ENCODE results near the gene C4orf36.
"Not testable (repeated sequence)": the region's sequence is repeated elsewhere in the genome, so short reads cannot be mapped to it uniquely, and the experiment has no call there.

Gene C4orf36

DNA sequence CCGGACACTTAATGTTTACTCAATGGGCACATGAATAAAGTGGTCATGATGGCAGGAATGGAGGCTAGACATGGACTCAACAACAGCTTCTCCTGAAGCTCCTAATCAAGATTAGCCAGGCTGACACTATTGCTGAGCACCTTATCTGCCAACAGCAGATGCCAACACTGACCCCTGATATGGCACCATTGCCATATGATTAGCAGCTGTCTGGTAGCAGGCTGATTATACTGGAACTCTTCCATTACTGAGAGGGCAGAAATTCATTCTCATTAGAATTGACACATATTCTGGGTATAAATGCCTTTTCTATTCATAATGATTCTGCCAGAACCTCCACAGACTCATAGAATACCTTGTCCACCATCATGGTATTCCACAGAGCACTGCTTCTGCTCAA lies 24.2 kb upstream of the C4orf36 start:
- peak; percentile 96 for DNase-seq

DNA sequence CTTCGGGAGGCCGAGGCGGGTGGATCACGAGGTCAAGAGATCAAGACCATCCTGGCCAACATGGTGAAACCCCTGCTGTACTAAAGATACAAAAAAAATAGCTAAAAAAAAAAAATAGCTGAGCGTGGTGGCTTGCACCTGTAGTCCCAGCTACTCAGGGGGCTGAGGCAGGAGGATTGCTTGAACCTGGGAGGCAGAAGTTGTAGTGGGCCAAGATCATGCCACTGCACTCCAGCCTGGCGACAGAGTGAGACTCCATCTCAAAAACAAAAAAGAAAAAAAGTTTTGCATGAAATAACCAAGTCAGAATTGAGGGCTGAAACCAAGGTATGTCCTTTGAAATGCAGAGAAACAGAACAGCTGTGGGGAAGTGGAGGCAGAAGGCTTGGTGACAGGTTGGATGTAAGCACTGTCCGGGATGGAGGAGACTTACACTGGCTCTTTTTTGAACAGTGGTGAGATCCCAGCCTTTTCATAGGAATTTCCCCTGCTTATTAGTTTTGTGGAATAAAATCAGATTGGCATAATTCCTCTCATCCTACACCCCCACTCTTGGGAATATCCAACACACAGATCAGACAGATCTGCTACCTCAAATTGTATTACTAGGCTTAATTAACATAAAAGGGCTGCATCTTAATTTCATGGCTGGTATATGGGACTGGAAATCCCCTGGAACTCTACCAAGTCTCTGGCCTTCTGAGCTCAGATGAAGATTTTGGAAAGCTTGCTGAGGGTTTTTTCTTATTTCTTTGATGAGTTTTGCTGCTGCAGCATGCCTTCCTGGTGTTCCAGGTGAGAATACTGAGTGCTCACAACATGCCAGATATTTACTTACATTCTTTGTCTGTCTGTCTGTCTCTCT lies 18.8 kb upstream of the C4orf36 start:
- DNase-seq, result no peak

DNA sequence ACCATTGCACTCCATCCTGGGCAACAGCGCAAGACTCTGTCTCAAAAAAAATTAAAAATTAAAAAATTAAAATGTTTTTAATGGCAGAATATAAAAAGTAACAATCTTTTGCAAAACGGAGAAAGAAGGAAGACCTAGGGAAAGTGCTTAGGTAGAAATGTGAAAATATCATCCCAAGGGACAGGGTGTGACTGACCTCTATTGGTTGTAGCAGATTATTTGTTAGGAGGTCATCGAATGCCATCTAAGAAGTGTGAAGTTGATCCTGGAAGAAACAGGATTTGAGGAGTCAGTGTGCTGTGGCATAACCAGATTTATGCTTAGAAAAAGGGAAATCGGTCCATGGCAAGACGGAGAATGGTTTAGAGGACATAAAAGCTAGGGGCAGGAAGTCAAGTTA lies 18.1 kb upstream of the C4orf36 start:
- DNase-seq, result no peak

DNA sequence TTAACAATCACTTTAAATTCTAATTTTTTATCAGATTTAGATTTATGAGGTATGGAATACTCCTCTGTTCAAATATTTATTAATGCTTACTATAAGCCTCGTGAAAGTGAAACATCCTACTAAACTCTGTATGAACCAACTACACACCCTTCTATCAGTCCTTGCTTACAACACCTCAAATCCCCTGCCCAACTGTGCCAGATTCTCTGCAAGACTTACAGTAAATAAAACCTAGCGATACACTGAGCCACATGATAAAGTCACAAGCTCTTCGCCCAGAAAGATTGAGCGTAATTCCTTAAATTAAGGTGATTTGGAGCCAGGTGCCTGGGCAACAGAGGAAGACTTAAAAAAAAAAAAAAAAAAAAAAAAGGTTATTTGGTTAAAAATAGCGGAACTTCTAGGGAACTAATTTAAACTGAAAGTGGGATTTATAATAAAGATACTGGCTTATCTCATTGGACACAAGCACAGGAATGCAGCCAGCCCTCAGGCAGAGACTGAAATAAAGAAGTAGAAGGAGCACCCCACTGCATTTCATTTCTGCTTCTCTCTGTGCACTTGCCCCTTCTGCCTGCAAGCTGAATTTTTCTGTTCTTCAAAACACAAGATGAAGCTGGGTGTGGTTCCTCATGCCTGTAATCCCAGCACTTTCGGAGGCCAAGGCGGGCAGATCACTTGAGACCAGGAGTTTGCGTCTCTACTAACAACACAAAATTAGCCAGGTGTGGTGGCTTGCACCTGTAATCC lies 17.5 kb upstream of the C4orf36 start:
- peak; percentile 80 for DNase-seq

DNA sequence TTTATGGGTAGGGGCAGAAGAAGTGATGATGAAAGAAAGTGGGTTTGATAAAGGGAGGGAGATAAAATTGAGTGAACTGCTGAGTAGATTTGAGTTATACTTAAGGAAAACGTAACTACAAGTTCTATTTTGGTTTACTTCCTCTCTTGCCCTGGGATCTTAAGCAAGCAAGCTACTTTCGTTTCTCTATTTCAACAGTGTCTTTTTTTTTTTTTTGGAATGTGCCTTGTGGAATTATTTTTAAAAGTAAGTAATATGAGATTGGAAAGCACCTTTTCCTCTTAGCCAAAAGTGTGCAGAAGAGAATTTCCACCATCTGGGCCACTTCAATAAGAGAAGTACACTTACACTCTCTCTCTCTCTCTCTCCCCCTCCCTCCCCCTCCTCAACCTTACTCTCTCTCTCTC lies 16.0 kb upstream of the C4orf36 start:
- peak; percentile 54 for DNase-seq

DNA sequence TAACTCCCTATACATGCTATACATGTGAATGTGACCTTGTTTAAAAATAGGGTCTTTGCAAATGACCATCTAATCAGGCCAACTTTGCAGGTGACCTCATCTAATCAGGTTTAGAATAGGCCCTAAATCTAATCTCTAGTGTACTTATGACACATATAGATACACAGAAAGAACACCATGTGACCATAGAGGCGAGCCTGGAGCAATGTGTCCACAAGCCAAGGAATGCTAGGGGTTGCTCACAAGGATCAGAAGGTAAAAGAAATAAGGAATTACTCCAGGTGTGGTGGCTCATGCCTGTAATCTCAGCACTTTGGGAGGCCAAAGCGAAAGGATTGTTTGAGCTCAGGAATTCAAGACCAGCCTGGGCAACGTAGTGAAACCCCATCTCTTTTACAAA lies 9.6 kb upstream of the C4orf36 start:
- DNase-seq, result no peak

DNA sequence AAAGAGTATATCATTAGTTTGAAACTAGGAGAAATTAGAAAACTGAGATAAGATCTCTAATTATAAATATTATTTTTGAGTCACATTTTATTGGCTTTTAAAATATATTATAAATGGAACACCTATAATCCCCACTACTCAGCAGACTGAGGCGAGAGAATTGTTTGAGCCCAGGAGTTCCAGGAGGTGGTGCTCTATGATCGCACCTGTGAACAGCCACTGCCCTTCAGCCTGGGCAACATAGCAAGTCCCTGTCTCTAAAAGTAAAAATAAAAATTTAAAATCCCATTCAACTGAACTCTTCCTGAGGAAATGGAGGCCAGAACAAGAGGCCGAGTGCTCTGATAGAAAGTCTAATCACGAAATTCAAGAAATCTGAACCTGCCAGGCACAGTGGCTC lies 6.3 kb upstream of the C4orf36 start:
- DNase-seq, result peak; percentile 56

DNA sequence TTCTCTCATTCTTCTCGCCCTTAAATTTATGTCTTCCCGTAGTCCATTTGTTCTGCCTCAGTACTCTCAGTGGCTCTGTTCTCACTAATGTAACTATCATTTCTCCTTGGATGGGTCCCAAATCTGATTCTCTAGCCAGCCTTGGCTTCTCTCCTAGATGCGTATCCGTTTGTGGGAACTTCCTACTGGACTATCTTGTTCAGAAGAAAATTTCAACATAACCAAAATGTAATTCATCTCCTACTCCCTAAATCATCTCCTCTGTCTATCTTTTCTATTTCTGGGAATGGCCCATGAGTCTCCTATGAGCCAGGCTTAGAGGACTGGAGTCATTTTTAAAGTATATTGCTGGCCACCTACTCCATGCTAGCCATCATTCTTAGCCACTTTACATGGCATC lies 4.4 kb upstream of the C4orf36 start:
- no peak for DNase-seq

DNA sequence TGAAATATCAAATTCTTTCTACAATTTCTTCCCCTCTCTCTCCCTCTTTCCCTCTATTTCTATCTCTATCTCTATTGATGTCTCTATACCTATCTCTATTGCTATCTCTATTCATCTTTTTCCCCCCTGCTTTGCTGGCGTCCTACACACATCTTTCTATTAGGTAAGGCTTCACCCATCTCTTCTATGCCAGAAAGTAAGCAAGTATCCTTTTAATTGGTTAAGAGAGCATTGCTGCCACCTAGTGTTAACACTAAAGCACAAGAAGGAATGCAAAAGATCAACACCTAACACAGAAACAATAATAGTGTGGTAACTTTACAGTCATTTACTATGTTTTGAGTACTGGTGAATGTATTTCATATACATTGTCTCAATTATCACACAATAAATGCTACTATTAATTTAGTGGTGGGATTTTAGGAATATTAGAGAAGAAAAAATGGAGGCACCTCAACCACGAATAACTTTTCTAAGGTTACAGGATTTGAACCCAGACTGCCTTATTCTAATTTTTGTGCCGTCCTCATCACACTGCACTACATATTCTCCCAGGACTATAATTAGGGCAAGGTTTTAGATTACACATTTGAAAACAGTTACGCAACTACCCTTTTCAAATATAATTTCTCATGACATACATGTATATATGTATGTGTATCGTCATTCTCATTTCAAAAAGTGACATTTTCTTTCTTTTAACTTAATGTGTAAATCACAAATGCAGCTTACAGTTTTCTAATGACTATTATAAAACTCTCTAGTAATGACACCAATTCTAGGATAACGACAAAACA lies 3.7 kb upstream of the C4orf36 start:
- peak; percentile 93 for DNase-seq

DNA sequence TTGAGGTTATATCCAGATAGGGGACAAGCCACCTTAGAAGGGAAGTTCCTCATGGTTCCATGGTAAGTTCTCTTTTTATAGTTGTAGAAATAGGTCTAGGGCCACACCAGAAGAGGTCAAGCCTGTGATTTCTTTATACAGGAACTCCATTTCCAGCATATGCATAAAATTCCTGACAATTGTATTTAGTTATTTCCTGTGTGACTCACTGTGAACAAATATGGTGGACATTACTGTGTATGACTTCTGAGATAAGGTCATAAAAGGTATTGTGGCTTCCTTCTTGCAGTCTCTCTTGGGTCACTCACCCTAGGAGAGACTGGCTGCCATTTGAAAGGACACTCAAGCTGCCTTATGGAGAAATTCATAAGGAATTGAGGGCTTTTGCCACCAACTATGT lies 2.2 kb upstream of the C4orf36 start:
- DNase-seq, result no peak

DNA sequence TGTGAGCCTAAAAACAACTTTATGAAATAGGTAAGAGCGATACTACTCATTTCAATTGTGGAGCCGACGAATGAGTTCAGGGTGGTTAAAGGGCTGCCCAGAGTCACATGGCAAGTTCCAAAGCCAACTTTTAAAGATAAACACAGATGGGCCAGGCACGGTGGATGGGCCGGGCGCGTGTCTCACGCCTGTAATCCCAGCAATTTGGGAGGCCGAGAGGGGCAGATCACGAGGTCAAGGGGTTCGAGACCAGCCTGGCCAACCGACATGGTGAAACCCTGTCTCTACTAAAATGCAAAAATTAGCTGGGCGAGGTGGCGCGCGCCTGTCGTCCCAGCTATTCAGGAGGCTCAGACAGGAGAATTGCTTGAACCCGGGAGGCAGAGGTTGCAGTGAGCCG lies 914 bp upstream of the C4orf36 start:
- DNase-seq, result no peak

DNA sequence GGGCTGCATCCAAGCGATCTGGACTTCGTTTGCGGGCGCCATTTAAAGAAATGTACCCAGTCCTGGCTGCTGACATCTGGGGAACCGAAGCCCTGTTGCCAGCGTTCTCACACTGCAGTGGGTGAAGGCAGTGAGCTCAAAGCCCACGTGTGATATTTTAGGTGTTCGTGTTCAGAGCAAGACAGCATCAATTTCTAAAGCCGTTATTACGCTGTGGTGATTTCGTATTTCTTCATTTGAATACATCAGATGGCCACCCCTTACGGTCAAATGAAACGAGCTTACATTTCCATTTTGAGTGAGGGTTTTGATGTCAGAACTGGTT lies 376 bp upstream of the C4orf36 start:
- peak; percentile 38 for DNase-seq

DNA sequence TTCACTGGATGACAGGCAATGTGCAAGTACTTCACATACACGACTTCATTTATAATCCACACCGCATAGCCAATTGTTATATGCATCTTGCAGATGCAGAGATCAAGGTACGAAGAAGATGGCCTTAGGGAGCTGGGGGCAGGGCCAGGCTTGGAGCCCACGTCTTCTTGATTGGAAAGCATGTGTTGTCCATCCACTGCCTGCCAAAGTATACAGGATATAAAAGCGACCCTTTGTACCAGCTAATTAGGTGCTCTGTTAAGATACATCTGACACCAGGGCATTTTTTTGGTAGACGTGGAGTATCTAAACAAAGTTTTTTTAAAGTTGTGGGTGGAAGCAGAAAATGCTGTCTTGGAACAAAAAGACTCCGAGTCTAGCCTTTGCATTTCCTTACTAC lies 1.4 kb downstream of the C4orf36 start:
- DNase-seq, result no peak

DNA sequence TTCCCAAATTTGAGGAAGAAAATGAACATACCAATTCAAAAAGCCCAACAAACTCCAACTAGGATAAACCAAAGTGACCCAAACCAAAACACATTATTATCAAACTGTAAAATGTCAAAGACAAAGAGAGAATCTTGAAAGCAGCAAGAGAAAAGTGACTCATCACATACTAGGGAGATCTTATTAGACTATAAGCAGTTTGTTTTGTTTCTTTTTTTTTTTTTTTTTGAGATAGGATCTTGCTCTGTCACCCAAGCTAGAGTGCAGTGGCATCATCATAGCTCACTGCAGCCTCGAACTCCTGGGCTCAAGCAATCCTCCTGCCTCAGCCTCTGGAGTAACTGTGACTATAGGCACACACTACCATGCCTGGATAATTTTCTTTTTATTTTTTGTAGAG lies 12.6 kb downstream of the C4orf36 start:
- no peak for DNase-seq

DNA sequence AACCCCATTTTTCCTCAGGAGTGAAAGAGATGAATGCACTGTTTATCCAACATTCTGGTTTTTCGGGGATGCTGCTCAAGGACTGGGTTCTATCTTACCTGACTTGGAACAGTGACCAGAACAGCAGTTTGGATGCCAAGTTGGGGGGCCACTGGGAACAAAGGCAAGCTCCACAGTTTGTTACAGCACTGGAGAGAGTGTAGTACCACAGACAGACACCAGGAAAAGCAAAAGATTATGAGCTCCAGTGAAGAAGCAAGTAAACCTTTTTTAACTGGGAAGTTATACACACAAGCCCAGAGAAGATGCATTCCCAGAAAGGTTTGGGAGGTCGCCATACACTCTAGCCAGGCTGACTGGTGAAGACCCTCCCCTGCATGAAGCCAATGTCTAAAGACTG lies 13.6 kb downstream of the C4orf36 start:
- no peak for DNase-seq

DNA sequence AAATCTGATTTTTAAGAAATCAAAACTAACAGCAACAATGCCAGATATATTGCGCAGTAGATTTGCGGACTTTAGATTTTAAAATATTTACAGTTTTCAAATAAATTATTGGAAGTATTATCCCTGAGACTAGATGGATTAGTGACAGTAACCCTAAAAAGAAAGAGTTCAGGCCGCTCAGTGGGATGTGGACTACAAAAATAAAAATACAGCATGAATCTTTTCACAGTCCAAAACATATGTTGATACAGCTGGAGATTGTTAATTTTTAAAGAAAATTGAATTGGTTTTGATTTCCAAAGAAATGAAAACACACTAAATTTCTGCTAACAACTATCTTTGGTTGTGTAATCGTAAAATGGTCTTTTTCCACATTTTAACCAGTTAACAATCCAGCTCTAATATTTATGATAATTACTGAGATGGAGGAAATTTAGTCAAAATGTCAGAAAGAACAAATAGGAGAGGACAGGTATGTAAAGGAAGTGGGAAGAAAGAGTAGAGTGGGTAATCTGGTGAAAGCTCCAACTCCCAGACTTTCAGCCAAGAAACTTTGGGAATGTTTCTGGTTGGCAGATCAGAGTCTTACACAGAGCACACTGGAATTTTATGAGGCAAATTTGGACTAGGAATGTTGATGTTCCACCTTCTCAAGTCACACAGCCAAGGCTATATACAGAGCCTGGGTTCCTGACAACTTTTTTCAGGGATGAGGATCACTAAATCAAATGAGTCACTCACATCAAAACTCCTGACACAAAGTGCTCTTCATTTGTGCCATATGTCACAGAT lies 15.1 kb downstream of the C4orf36 start:
- DNase-seq, result no peak

DNA sequence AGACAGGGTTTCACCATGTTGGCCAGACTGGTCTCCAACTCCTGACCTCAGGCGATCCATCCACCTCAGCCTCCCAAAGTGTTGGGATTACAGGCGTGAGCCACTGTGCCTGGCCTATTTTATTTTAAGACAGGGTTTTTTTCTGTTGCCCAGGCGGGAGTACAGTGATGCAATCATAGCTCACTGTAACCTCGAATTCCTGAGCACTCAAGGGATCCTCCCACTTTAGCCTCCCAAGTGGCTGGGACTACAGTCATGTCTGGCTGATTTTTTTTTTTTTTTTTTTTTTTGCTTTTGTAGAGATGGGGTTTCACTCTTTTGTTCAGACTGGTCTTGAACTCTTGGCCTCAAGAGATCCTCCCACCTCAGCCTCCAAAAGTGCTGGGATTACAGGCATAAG lies 16.8 kb downstream of the C4orf36 start:
- DNase-seq, result not testable (repeated sequence)

DNA sequence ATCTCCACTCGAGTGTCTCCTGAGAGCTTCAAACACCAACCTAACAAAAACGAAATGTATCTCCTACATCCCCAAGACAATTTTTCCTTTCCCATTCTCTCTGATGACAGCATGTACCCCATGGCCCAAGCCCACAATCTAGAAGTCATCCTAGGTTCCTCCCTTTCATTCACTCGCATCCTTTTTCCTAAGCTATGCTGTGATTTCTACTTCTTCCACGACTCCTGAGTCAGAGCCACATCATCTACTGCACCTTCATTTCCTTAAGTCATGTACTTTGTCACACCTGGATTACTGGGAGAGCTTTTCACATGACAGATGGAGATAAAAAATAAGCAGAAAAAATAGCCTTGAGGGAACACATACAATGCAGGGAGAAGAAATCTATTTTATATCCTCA lies 20.1 kb downstream of the C4orf36 start:
- no peak for DNase-seq

DNA sequence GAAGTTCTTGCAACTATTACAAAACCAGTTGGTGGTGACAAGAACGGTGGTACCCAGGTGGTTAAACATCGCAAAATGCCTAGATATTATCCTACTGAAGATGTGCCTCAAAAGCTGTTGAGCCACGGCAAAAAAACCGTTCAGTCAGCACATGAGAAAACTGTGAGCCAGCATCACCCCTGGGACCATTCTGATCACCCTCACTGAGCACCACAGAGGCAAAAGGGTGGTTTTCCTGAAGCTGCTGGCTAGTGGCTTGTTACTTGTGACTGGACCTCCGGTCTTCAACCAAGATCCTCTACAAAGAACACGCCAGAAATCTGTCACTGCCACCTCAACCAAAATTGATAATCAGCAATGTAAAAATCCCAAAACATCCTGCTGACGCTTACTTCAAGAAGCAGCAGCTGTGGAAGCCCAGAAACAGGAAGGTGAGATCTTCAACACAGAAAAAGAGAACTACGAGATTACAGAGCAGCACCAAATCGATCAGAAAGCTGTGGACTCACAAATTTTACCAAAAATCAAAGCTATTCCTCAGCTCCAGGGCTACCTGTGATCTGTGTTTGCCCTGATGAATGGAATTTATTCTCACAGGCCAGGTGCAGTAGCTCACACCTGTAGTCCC lies 21.7 kb downstream of the C4orf36 start:
- DNase-seq, result no peak

DNA sequence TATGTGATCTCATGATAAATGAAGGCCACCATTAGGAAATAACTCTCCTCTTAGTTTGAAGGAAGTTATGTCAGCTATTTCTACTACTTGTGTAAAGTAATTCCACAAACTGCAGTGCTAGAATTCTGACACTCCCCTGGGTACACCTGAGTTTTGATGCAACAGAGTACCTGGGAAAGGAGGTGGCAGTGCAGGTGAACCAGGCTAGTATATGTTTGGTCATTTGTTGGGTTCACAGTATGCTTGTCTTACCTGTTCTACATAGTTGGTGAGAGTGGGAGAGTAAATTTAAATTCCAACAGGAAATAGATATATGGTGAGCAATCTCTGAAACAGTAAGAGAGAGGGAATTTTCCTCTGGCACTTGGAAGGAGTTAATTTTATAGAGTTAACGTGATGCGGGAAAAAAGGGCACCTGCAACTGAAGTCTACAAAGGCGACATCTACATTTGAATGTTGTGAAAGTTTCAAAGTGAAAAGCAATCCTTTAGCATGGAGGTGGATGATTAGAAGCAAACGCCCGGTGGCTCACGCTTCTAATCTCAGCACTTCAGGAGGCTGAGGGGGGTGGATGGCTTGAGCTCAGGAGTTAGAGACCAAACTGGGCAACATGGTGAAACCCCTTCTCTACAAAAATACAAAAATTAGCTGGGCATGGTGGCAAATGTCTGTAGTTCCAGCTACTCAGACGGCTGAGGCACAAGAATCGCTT lies 34.7 kb downstream of the C4orf36 start:
- no peak for DNase-seq

DNA sequence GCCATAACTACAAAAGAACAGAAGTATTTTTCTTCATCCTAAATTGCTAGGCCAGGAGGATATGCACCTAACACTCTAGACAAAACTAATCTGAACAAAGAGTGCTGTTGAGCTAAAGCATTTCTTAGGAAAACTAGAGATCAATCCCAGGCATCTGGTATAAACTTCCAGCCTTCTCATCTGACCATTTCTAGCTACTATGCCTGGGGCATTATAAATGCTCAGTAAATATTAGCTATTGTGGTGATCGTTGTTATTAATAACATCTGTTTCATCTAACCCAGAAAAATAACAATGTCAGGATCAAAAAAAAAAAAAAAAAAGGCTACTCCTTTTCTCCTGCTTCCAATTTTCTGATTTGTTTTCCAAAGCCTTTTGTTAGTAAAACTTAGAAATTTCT lies 35.3 kb downstream of the C4orf36 start:
- DNase-seq, result no peak

DNA sequence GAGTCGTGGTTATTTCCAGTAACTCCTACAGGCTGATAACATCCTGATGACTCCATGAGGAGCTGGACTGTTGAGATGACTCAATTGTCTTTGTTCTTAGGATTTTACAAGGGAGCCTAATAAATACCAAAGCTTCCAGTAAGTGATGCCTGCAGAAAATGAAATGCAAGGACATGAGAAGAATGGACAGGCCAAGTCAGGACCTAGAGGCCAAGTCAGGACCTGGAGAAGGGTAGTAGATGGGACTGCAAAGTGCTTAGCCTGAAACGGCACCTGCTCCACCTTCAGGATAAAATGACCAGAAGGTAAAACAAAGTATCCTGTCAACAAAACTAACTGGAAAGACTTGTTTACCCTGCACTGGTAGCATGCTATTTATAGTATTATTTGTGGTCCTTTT lies 36.6 kb downstream of the C4orf36 start:
- no peak for DNase-seq
